HG03521 (cell line): ENCODE data around the gene HES7.
"Not testable (repeated sequence)": the region's sequence is repeated elsewhere in the genome, so short reads cannot be mapped to it uniquely, and the experiment has no call there.

Experiments
- ATAC-seq: cut with Tn5 transposase; IDR thresholded peaks from one replicate; pipeline ENCODE4 v1.9.1; 2021; ENCODE audit warnings: mild to moderate bottlenecking, moderate library complexity; ENCODE audit not compliant: unreplicated experiment

Gene HES7

GRCh38 chr17:8124350-8125153 lies 646 bp upstream of the HES7 start:
- no peak for ATAC-seq

- ATAC-seq: no peak
Observed at GRCh38 chr17:8122924-8123694, 797 bp downstream of the HES7 start.

GRCh38 chr17:8122422-8122923 lies 1.4 kb downstream of the HES7 start:
- ATAC-seq: no peak

- ATAC-seq: no peak
Observed at GRCh38 chr17:8121681-8122421, 2.1 kb downstream of the HES7 start.

GRCh38 chr17:8121407-8121680 lies 2.6 kb downstream of the HES7 start:
- no peak for ATAC-seq

DNA sequence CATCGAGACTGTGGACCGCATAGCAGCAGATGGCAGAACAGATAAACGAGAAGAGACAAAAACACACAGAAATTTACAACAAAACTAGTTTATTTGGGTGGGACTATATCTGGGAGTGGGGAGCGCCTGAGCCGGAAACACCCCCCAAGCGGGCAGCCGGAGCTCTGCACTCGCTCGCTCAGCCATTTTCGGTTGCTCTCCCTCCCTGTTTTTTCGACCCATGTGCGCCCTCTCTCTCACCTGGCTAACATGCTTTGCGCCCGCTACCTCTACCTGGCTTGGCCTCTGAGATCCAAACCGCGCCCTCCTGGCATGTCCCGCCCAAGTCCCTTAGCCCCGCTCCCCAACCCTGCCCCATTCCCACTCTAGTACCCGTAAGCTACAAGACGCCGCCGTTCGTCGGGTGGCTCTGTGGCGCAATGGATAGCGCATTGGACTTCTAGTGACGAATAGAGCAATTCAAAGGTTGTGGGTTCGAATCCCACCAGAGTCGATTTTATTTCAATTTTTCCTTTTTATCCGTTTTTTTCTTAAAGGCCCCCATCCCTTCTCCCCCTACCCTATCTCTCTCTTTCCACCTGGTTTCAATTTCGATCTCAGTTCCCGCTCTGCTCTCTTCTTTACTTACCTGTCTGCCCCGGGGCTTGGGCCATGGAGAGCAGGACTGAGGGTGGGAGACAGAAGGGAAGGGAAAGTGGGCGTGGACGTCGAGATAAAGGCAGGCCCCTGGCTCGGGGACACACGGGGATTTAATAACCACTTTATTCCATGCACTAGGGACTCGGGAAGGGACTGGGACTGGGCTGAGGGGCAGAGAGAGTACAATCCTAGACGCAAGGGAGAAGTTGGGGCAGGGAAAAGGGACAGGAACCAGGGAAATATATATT lies 3.1 kb downstream of the HES7 start:
- no peak for ATAC-seq

GRCh38 chr17:8119581-8120519 lies 4.1 kb downstream of the HES7 start:
- no peak for ATAC-seq

DNA sequence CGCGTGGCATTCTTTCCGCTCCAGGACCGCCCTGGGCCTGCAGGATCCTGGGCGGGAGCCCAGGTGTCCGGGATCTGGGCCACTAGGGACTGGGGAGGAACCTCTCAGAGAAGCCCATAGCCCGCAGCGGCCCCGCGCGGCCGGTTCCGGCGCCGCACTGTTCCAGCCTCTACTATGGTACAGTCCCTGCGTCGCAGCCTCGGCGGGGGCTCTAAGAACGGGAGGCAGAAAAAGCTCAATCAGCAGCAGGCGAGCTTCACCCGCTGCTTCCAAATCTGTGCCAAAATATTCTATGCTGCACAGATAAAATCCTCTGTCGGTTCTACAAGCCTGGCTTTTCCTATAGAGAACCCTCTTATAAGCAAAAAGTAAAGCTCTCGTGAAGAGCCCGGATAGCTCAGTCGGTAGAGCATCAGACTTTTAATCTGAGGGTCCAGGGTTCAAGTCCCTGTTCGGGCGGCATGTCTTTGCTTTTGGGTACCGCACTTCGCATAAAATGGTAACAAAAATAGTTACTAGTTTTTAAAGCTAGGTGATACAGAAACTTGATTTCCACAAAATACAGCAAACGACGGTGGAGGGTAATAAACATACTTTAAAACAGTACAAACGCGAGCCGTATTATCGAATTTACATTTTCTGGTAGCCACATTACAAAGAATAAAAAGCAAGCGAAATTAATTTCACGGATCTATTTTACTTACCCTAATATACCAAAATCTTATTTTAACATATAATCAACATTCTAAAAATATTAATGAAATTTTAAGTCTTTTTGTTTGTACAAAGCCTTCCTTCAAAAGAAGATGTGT lies 4.9 kb downstream of the HES7 start:
- ATAC-seq: peak; percentile 38

GRCh38 chr17:8117980-8118768 lies 5.7 kb downstream of the HES7 start, which contains the start of gene ALOXE3:
Gene ALOXE3, minus strand, starts transcription at chr17:8118514. Its CDS starts 524 bp downstream, at chr17:8117990.
- ATAC-seq: no peak

DNA sequence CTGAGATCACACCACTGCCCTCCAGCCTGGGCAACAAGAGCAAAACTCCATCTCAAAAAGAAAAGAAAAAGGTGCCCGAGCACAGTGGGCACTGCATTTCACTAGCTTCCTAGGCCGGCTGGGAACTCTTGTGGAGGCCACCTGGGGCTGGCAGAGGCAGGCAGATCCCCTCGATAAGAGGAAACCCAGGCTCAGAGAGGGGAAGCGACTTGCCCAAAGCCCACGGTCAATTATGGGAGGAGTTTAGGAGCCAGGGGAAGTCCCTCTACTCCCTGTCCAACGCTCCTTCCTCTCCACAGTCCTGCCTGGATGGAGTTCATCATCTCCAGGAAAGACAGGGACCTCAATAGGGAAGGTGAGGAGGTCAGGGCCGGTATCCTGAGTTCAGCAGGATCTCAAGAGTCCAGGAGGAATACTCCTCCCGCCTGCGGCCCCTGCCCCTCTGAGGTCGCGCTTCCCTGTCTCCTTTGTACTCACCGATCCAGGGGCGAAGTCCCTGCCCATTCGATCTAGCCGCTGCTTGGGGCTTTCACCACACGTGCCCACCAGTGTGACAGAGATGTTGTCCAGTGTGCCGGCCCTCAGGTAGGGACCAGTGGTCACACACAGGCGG lies 6.4 kb downstream of the HES7 start:
- ATAC-seq: no peak

DNA sequence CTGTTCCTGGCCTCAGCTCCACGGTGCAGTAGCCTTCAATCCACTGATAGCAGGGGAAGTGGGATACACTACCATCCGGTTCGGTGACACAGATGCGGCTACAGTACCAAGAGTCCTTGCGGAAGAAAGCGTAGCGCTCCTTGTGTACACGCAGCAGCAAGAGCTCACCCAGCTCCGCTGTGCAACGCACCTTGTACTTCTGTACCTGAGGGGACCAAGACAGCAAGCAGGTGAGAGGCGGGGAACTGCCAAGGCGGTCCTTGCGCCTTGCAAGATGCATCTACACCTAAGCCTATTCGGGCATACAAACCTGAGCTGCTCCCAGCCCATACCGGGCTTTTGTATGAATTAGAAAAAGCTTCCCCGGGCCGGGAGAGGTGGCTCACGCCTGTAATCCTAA lies 7.1 kb downstream of the HES7 start:
- ATAC-seq: no peak

GRCh38 chr17:8110907-8111306 lies 13.0 kb downstream of the HES7 start:
- ATAC-seq: no peak

DNA sequence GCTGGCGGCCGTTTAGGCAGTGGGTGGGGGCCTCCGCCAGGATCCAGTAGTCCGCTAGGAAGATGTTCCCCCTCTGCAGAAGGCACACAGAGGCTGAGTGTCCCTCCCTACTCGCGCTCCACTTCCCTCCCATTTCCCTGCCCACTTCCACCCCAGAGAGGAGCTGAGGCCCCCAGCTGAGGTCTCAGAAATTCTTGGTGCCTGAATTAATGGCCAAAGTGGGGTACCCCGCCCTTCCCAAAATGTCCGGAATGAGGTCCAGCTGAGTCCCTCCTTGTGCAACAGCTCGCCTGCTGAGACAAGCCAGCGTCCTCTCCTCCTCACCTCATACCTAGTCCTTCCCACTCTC lies 13.5 kb downstream of the HES7 start:
- ATAC-seq: no peak

DNA sequence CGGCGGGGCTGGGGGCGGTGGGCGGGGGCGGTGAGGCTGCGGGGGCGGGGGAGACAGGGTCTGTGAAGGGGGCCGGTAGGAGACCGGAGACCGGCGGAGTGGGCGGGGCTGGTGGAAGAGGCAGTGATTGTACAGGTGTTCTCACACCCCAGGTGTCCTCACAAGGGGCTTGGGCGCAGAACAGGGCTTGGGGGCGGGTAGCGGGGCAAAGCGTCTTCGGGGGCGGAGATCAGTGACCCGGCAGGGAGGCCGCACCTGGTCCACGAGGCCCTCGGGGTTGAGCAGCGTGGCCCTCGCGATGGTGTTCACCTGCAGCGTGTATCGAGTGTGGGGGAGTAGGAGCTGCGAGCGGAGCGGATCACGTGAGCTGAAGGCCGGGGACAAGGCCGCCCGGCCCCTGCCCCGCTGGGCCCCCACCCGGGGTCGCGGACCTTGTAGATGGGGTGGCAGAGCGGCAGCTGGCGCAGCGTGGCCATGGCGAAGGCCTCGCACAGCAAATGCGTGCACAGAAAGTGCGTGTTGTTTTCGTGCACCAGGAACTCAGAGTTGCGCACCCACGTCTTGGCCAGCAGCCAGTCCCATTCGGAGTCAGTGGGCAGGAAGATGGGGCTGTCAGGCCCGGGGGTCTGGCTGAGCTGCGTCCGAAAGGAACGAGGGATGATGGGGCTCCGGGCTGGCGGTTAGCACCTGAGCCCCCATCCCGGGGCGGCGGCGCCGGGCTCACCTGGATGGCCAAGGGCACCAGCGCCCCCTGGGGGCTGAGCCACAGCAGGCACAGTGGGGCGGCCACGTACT lies 14.0 kb downstream of the HES7 start:
- no peak for ATAC-seq

- no peak for ATAC-seq
Observed at GRCh38 chr17:8108972-8109660, 14.8 kb downstream of the HES7 start.

GRCh38 chr17:8106980-8107379 lies 16.9 kb downstream of the HES7 start:
- not testable (repeated sequence) for ATAC-seq
